22Rv1 (cell line): Measurements from ENCODE around the gene RNF8.
"Not testable (repeated sequence)": the region's sequence is repeated elsewhere in the genome, so short reads cannot be mapped to it uniquely, and the experiment has no call there.

ENCODE experiments used
- CTCF ChIP-seq: fragments of 450-650 bp; IDR thresholded peaks from 2 replicates; pipeline ENCODE4 v1.5.1; 2017; ENCODE audit warnings: mild to moderate bottlenecking
- ZFX ChIP-seq: fragments of 450-650 bp; IDR thresholded peaks from 2 replicates; pipeline ENCODE4 v1.6.1; 2017; ENCODE audit warnings: antibody characterized with exemption, borderline replicate concordance

GRCh38 chr6:37443216-37443542 lies 89.4 kb downstream of the RNF8 start:
- not testable (repeated sequence) for TF ChIP-seq CTCF, ZFX
